GM10847 (cell line): Measurements from ENCODE around the gene NUF2.
A peak's percentile ranks its signal among the peaks of the same experiment; 100 is the strongest.

Source experiments
- POLR2A ChIP-seq: IDR thresholded peaks from 2 replicates; pipeline ENCODE4 v1.6.1; 2011; ENCODE audit not compliant: insufficient read length; ENCODE audit errors: extremely low read depth

Gene NUF2

GRCh38 chr1:163321311-163322305 is at the start of gene NUF2:
Gene NUF2 (plus strand): TSS chr1:163321954. CDS start chr1:163326052, 4,098 bp downstream.
- peak; percentile 43 for TF ChIP-seq POLR2A

GRCh38 chr1:163273766-163274441 is 47.9 kb upstream of the NUF2 start:
- no peak for TF ChIP-seq POLR2A

DNA sequence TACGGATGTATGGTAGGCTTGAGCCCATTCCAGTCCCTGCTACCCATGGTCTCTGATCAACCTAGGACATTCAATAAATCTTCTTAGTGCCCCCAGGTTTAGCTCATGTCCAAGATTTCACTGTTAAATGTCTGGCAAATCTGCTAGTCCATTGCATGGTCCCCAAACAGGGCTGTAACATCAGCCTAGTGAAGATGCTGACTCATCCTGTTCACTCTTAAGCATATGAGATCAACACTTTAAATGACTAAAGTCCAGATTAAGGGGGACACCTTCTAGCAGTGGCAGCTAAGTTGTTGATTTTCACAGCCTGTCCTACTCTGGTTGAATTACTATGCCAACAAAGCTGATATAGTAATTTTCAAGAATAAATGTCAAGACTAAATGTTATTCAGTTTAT is 46.5 kb upstream of the NUF2 start:
- no peak for TF ChIP-seq POLR2A

- TF ChIP-seq POLR2A: no peak
Observed at GRCh38 chr1:163278602-163279001, 43.2 kb upstream of the NUF2 start.

DNA sequence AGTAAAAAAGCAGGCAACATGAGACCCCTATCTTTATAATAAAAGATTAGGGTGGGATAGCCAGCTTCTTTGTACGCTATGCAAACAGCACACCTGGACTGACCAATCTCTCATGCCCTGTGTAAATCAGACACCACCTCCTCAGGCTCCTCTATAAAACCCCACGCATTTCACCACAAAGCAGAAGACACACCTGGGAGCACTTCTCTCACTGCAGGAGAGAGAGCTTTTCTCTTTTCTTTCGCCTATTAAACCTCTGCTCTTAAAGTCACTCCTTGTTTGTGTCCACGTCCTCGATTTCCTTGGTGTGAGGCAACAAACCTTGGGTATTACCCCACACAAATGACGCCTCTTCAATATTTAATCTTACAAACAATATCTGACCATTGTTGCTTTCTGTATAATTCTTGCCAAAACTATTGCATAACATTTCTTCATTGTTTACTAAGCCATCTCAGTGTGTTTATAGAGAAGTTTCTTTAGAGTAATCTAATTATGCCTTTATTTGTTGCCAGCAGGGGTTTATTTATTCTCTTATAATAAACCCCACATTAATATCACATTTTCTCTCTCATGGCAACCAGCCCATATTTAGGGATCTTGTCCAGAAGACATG is 31.6 kb upstream of the NUF2 start:
- TF ChIP-seq POLR2A: no peak

DNA sequence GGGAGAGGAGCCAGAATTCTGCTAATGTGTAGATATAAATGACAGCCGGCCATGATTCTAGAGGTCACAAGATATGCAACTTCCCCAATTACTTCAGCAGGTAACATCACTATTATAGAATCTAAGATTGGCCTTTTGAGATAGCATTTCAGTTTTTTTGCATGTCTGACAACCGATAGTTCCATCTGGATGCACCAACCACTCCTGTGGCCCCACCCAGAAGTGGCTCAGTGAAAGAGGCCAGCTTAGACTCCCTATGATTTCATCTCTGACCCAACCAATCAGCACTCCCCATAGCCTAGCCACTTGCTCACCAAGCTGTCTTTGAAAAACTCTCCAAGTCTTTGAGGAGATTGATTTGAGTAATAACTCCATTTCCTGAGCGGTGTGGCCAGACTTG is 30.3 kb upstream of the NUF2 start:
- no peak for TF ChIP-seq POLR2A

- no peak for TF ChIP-seq POLR2A
Observed at GRCh38 chr1:163295949-163296348, 25.8 kb upstream of the NUF2 start.

- no peak for TF ChIP-seq POLR2A
Observed at GRCh38 chr1:163296504-163297263, 25.1 kb upstream of the NUF2 start.

DNA sequence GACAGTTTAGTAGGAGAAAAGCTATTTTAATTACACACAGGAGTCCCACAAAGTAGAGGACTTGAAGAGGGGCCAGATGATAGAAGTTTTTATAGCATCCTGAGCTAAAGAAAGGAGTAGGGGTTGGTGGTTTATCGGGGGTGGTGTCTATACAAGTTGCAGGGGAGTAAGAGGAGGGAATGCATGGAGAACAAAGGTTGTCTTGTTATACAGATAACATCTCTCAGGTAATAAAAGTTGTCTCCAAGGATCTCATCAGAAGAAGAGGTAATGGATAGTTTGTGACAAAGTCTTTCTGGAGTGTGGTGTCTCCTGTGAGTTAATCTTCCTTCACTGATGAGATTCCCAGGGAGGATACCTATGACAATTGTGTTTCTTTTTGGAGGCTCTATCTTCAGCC is 23.4 kb upstream of the NUF2 start:
- TF ChIP-seq POLR2A: no peak

GRCh38 chr1:163300568-163300967 is 21.2 kb upstream of the NUF2 start:
- TF ChIP-seq POLR2A: no peak

DNA sequence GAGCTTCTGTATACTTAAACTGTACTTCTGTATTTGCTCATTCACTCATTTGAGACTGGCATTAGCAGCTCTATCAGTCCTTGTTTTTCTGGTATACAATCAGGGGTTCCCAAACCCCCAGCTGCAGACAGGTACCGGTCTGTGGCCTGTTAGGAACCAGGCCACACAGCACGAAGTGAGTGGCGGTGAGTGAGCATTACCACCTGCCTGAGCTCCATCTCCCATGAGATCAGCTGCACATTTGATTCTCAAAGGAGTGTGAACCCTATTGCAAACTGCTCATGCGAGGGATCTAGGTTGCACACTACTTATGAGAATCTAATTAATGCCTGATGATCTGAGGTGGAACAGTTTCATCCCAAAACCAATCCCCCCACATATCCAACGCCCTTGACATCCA is 18.2 kb upstream of the NUF2 start:
- no peak for TF ChIP-seq POLR2A

GRCh38 chr1:163305441-163305840 is 16.3 kb upstream of the NUF2 start:
- no peak for TF ChIP-seq POLR2A

- no peak for TF ChIP-seq POLR2A
Observed at GRCh38 chr1:163307479-163308171, 14.1 kb upstream of the NUF2 start.

DNA sequence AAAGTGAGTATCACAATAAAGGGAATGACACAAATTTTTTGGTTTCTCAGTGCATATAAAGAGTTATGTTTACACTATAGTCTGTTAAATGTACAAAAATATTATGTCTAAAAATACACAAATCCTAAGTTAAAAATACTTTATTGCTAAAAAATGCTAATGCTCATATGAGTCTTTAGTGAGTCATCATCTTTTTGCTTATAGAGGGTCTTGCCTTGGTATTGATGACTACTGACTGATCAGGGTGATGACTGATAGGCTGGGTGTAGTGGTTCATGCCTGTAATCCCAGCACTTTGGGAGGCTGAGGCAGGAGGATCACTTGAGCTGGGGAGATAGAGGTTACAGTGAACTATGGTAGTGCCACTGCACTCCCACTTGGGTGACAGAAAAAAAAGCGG is 12.9 kb upstream of the NUF2 start:
- TF ChIP-seq POLR2A: no peak
